HepG2 (cell line): ENCODE results near the gene TAF11L4. TPM values are rescaled to one million over a fixed set of nuclear protein-coding genes. Genes with fewer than 3 reads are reported as not detected.
"Not testable (repeated sequence)": the region's sequence is repeated elsewhere in the genome, so short reads cannot be mapped to it uniquely, and the experiment has no call there.

Experiments used
- ATAC-seq: fragments of 200-7000 bp; cut with Tn5 transposase; 3 replicates; pipeline ENCODE4 v1.9.1; 2020; ENCODE audit warnings: mild to moderate bottlenecking, moderate library complexity
- BruUV-seq: library from RNA; stranded (reverse); fragments of 400-500 nt; replicated peaks from 2 replicates; lab custom pipeline; 2021; lab: Mats Ljungman, UMichigan
- CTCF ChIA-PET: fragments of 300-600 bp; formaldehyde crosslinking; extraction: SDS; loops from one replicate; lab custom pipeline; 2021; ENCODE audit warnings: low total read pairs, inconsistent platforms, low intra/inter-chr PET ratio; lab: Yijun Ruan, JAX
- POLR2A ChIA-PET: fragments of 350-600 bp; sonication (Branson Sonifier 250); formaldehyde crosslinking; loops from one replicate; lab custom pipeline; 2020; ENCODE audit warnings: antibody characterized with exemption, inconsistent platforms; lab: Yijun Ruan, JAX
- DNase-seq: peaks from one replicate; pipeline ENCODE4 v3.0.0-alpha.2; 2015; ENCODE audit warnings: low spot score
- FAIRE-seq: peaks from 3 replicates; lab custom pipeline; 2011; peaks lifted over from hg19 to GRCh38; lab: Jason Lieb, UNC
- H2AFZ ChIP-seq: one replicate; pipeline ENCODE4 v1.6.1; 2011; ENCODE audit warnings: low read length, inconsistent platforms
- H3K27ac ChIP-seq: fragments of 300-600 bp; 3 replicates; pipeline ENCODE4 v1.8.0; 2011; ENCODE audit warnings: mixed run types, mild to moderate bottlenecking, mixed read lengths, low read length, inconsistent platforms; ENCODE audit not compliant: insufficient read depth; ENCODE audit errors: extremely low read length
- H3K27me3 ChIP-seq, 2 experiments: fragments of 200-600 bp in 1 of 2; 2 replicates in 1 of 2; 3 replicates in 1 of 2; pipeline versions ENCODE4 v1.6.0 to v1.8.0; 2011; ENCODE audit warnings: low read length in 2 of 2, mild to moderate bottlenecking in 2 of 2, moderate library complexity in 2 of 2, inconsistent platforms in 1 of 2; ENCODE audit not compliant: insufficient read depth in 2 of 2, control insufficient read depth in 1 of 2
- H3K36me3 ChIP-seq, 2 experiments: fragments of 200-600 bp in 1 of 2; replicated peaks in 1 of 2; 2 replicates in 1 of 2; 3 replicates in 1 of 2; pipeline versions ENCODE4 v1.5.1 to v1.8.0; 2011; ENCODE audit warnings: low read length in 2 of 2, inconsistent platforms in 1 of 2; ENCODE audit not compliant: insufficient read depth in 2 of 2, control insufficient read depth in 1 of 2
- H3K4me1 ChIP-seq: 2 replicates; pipeline ENCODE4 v1.5.1; 2012; ENCODE audit warnings: low read length, inconsistent platforms; ENCODE audit not compliant: insufficient read depth
- H3K4me2 ChIP-seq: 2 replicates; pipeline ENCODE4 v1.6.0; 2011; ENCODE audit warnings: low read depth, low read length, inconsistent platforms
- H3K4me3 ChIP-seq, 3 experiments: fragments of 200-600 bp in 1 of 3; sonication (generic), shearing (Covaris generic) in 1 of 3; replicated peaks in 1 of 3; 2 replicates each; pipeline ENCODE4 v1.5.1; 2011 to 2016; ENCODE audit warnings: low read length in 3 of 3, inconsistent platforms in 2 of 3, low read depth in 2 of 3, mild to moderate bottlenecking in 2 of 3, control low read depth in 1 of 3, mixed read lengths in 1 of 3; ENCODE audit not compliant: insufficient read depth in 1 of 3
- H3K79me2 ChIP-seq: one replicate; pipeline ENCODE4 v1.6.1; 2011; ENCODE audit warnings: low read length, inconsistent platforms; ENCODE audit not compliant: insufficient read depth
- H3K9ac ChIP-seq: 2 replicates; pipeline ENCODE4 v1.6.0; 2011; ENCODE audit warnings: mild to moderate bottlenecking, low read depth, low read length, inconsistent platforms; ENCODE audit not compliant: insufficient read depth
- H3K9me3 ChIP-seq: 2 replicates; pipeline ENCODE4 v1.5.1; 2012; ENCODE audit warnings: mild to moderate bottlenecking, low read length
- H4K20me1 ChIP-seq: 2 replicates; pipeline ENCODE4 v1.6.0; 2011; ENCODE audit warnings: inconsistent platforms, mild to moderate bottlenecking, low read length, moderate library complexity; ENCODE audit not compliant: insufficient read depth
- CREM ChIP-seq, 2 experiments: sonication (generic) in 1 of 2; formaldehyde crosslinking in 1 of 2; IDR thresholded peaks; 2 replicates each; pipeline versions ENCODE4 v1.4.0 to v1.6.1; 2016 to 2020; ENCODE audit warnings: antibody characterized with exemption in 1 of 2, mild to moderate bottlenecking in 1 of 2, missing genetic modification reagents in 1 of 2
- GATAD1 ChIP-seq: IDR thresholded peaks from 2 replicates; pipeline ENCODE4 v1.6.1; 2016; ENCODE audit warnings: missing genetic modification reagents, missing compliant biosample characterization
- KLF9 ChIP-seq: IDR thresholded peaks from 2 replicates; pipeline ENCODE4 v1.6.1; 2016; ENCODE audit warnings: low read depth
- NFYC ChIP-seq: IDR thresholded peaks from 2 replicates; pipeline ENCODE4 v1.6.1; 2016; ENCODE audit warnings: missing genetic modification reagents, missing compliant biosample characterization
- SYNCRIP ChIP-seq: fragments of 200-400 bp; formaldehyde crosslinking; IDR thresholded peaks from 2 replicates; pipeline ENCODE4 v1.6.1; 2018; ENCODE audit warnings: mild to moderate bottlenecking, low read depth, low read length; ENCODE audit not compliant: insufficient read depth
- TBX3 ChIP-seq: fragments of 450-650 bp; IDR thresholded peaks from 2 replicates; pipeline ENCODE4 v1.6.1; 2017; ENCODE audit warnings: antibody characterized with exemption, mild to moderate bottlenecking, inconsistent platforms, borderline replicate concordance
- ZNF333 ChIP-seq: sonication (generic); formaldehyde crosslinking; IDR thresholded peaks from 2 replicates; pipeline ENCODE4 v1.4.0; 2020; ENCODE audit warnings: mild to moderate bottlenecking, missing genetic modification reagents, borderline replicate concordance
- ZNF543 ChIP-seq: sonication (generic); formaldehyde crosslinking; IDR thresholded peaks from 2 replicates; pipeline ENCODE4 v1.4.0; 2020; ENCODE audit warnings: mild to moderate bottlenecking, missing genetic modification reagents
- ZZZ3 ChIP-seq: sonication (generic); formaldehyde crosslinking; IDR thresholded peaks from 2 replicates; pipeline ENCODE4 v1.4.0; 2020; ENCODE audit warnings: missing genetic modification reagents, mild to moderate bottlenecking, borderline replicate concordance
- WGBS: methylation state at CpG from one replicate; pipeline ENCODE4 v1.1.6; 2017; ENCODE audit warnings: low lambda C conversion rate; 5-methylcytosine and 5-hydroxymethylcytosine counted together
- in situ Hi-C: cut with HindIII; loops from 2 replicates; pipeline ENCODE4 v1.10.0; 2017; ENCODE audit warnings: low pct_unique_long_range_greater_than_20kb; ENCODE audit not compliant: extremely low pct_ligation_motif_present
- intact Hi-C: fragments of 100-400 bp; cut with micrococcal nuclease; formaldehyde crosslinking; loops from one replicate; pipeline ENCODE4 v1.10.0; 2022; ENCODE audit not compliant: unreplicated experiment
- polyA plus RNA-seq, 8 experiments: library from polyadenylated mRNA; depleted of rRNA in 3 of 8; stranded (reverse) in 7 of 8; unstranded in 1 of 8; fragments of >200 nt; fragmentation: Illumina TruSeq in 4 of 8; extraction: Trizol in 4 of 8; gene quantifications; 2 replicates each; pipeline versions ENCODE4 v1.2.1 to v1.2.3, GENCODE V29; 2011 to 2016; ENCODE audit warnings: low read depth in 4 of 8, missing spikeins in 1 of 8, mixed read lengths in 1 of 8; ENCODE audit not compliant: insufficient read depth in 1 of 8
- total RNA-seq, 5 experiments: library from RNA; depleted of rRNA; stranded (reverse); fragments of >200 nt; fragmentation: Illumina TruSeq; extraction: Trizol; gene quantifications; 2 replicates each; pipeline ENCODE4 v1.2.3, GENCODE V29; 2016; ENCODE audit warnings: low read depth in 1 of 5
- TF ChIP-seq, protein P1 (sequence below): sonication (generic); formaldehyde crosslinking; IDR thresholded peaks from 2 replicates; pipeline ENCODE4 v1.4.0; 2020; ENCODE audit warnings: mild to moderate bottlenecking, missing genetic modification reagents
- TF ChIP-seq, protein P2 (sequence below): IDR thresholded peaks from 2 replicates; pipeline ENCODE4 v1.6.1; 2016
- TF ChIP-seq, protein P3 (sequence below): sonication (generic); formaldehyde crosslinking; conservative IDR thresholded peaks from 2 replicates; pipeline ENCODE4 v1.4.0; 2020; ENCODE audit warnings: missing genetic modification reagents

TAF11L4 gene
- total and polyA plus RNA-seq, 2 of the 13 experiments (the other 11 are each of a cell fraction or from before 2014, with no cell fraction given) = not detected

DNA sequence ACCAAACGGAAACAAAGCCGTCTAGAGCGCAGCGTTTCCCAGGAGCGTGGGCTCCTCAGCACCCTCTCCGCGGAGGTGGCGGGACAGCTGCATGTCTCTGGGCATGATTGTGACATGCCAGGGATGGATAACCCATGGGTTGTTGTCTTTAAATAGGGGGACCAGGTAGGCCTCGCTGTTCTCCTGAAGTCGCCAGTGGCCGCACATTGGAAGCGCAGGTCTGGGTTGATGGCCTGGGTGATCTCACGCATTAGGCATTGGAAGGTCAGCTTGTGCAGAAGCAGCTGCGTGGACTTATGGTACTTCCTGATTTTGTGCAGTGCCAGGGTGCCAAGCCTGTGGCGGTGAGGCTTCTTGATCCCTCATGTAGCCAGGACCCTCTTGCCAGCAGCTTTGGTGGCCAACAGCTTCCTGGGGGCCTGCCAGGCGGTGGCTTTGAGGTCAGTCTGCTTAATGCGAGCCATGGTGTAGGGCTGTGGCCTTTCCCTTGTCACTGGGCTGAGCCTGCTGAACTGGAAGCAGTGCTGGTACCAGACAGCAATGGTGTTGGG is 9.8 kb upstream of the TAF11L4 start:
- no peaks in the 10 kb centered on the region for H3K4me1 ChIP-seq
- ChIA-PET CTCF (no interaction called here), POLR2A (no interaction called here)
- intact Hi-C loops (no loop called here), in situ Hi-C loops (no loop called here)
- BruUV-seq = no TSS peak
- H3K27ac ChIP-seq = no peak overlapping the region
- WGBS = 47% methylated on average over 11 of the region's 17 CpGs
- no peaks in the 10 kb centered on the region for H3K9me3 ChIP-seq
- H2AFZ ChIP-seq = no peak overlapping the region
- H3K79me2 ChIP-seq = no peaks in the 10 kb centered on the region
- DNase-seq (no peak), FAIRE-seq (no peak), ATAC-seq (no peak)
- H3K27me3 ChIP-seq = no peaks in the 10 kb centered on the region; a peak in 1 of 5 replicates
- H3K4me3 ChIP-seq = no peak overlapping the region
- no peaks in the 10 kb centered on the region for H4K20me1 ChIP-seq
- TF ChIP-seq, protein P1, sequence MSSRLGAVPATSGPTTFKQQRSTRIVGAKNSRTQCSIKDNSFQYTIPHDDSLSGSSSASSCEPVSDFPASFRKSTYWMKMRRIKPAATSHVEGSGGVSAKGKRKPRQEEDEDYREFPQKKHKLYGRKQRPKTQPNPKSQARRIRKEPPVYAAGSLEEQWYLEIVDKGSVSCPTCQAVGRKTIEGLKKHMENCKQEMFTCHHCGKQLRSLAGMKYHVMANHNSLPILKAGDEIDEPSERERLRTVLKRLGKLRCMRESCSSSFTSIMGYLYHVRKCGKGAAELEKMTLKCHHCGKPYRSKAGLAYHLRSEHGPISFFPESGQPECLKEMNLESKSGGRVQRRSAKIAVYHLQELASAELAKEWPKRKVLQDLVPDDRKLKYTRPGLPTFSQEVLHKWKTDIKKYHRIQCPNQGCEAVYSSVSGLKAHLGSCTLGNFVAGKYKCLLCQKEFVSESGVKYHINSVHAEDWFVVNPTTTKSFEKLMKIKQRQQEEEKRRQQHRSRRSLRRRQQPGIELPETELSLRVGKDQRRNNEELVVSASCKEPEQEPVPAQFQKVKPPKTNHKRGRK (CRISPR knock-in tag) = no peak
- TF ChIP-seq ZNF543 (CRISPR knock-in tag) (no peak), ZZZ3 (CRISPR knock-in tag) (no peak), NFYC (CRISPR knock-in tag) (no peak), CREM (IDR thresholded peaks at IDR 0.05) (no peak), CREM (CRISPR knock-in tag; IDR thresholded peaks at IDR 0.05) (no peak), KLF9 (CRISPR knock-in tag) (no peak), ZNF333 (CRISPR knock-in tag) (no peak), TBX3 (no peak), SYNCRIP (no peak), GATAD1 (CRISPR knock-in tag) (no peak)
- TF ChIP-seq, protein P2, sequence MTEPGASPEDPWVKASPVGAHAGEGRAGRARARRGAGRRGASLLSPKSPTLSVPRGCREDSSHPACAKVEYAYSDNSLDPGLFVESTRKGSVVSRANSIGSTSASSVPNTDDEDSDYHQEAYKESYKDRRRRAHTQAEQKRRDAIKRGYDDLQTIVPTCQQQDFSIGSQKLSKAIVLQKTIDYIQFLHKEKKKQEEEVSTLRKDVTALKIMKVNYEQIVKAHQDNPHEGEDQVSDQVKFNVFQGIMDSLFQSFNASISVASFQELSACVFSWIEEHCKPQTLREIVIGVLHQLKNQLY (CRISPR knock-in tag) = no peak
- TF ChIP-seq, protein P3, sequence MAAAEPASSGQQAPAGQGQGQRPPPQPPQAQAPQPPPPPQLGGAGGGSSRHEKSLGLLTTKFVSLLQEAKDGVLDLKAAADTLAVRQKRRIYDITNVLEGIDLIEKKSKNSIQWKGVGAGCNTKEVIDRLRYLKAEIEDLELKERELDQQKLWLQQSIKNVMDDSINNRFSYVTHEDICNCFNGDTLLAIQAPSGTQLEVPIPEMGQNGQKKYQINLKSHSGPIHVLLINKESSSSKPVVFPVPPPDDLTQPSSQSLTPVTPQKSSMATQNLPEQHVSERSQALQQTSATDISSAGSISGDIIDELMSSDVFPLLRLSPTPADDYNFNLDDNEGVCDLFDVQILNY (CRISPR knock-in tag) = no peak
- no peak overlapping the region for H3K4me2 ChIP-seq
- H3K36me3 ChIP-seq = no peaks in the 10 kb centered on the region
- H3K9ac ChIP-seq = no peak overlapping the region

DNA sequence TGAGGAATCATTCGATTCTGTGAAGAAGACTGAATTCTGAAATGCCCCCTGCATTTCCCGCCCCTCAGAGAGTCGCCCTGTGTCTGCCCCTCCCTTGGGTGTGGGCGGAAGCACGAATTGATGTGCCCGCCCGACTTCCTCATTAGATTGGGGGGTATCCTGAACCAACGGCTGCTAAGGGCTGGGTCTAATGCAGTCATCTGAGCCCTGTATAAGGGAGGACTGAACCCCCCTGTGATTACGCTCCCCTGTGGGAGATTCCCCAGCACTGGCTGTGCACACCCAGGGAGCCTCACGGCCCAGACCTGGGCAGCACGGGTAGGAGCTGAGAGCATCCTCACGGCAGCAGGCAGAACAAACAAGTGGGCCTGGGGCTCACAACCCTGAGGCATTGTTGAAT is 4.1 kb upstream of the TAF11L4 start:
- H3K4me2 ChIP-seq, intact Hi-C loops, H3K36me3 ChIP-seq, in situ Hi-C loops, BruUV-seq, POLR2A ChIA-PET, H3K4me3 ChIP-seq, DNase-seq, H2AFZ ChIP-seq, ATAC-seq, H3K4me1 ChIP-seq, FAIRE-seq, H4K20me1 ChIP-seq, H3K27ac ChIP-seq, H3K27me3 ChIP-seq, H3K79me2 ChIP-seq, H3K9ac ChIP-seq, CTCF ChIA-PET, H3K9me3 ChIP-seq: not testable (repeated sequence)
- 30% methylated on average over 12 of the region's 12 CpGs for WGBS
